BLaER1 treated with 17β-estradiol and CSF1 and Interleukin-3, amounts not matched to agents 10 nM and 100 nM (cell line): ENCODE measurements around the gene IFITM5.

Source experiments
- H3K27ac ChIP-seq, 11 experiments: shearing (Covaris generic); formaldehyde crosslinking; 2 replicates each; pipeline ENCODE4 v1.8.1; 2022
- H3K27me3 ChIP-seq, 11 experiments: shearing (Covaris generic); formaldehyde crosslinking; 2 replicates each; pipeline ENCODE4 v1.8.1; 2022
- H3K36me3 ChIP-seq, 11 experiments: shearing (Covaris generic); formaldehyde crosslinking; 2 replicates each; pipeline ENCODE4 v1.8.1; 2022
- H3K4me1 ChIP-seq, 10 experiments: shearing (Covaris generic); formaldehyde crosslinking; 2 replicates each; pipeline ENCODE4 v1.8.1; 2022
- H3K4me2 ChIP-seq, 11 experiments: shearing (Covaris generic); formaldehyde crosslinking; 2 replicates each; pipeline ENCODE4 v1.8.1; 2022
- H3K4me3 ChIP-seq, 10 experiments: shearing (Covaris generic); formaldehyde crosslinking; 2 replicates each; pipeline ENCODE4 v1.8.1; 2022
- H3K9ac ChIP-seq, 11 experiments: shearing (Covaris generic); formaldehyde crosslinking; 2 replicates each; pipeline ENCODE4 v1.8.1; 2022
- H3K9me3 ChIP-seq, 11 experiments: shearing (Covaris generic); formaldehyde crosslinking; replicated peaks in 1 of 11; 2 replicates each; pipeline ENCODE4 v1.8.1; 2022
- H4K20me1 ChIP-seq, 11 experiments: shearing (Covaris generic); formaldehyde crosslinking; 2 replicates each; pipeline ENCODE4 v1.8.1; 2022
- Cebpa-rat ChIP-seq, 11 experiments: shearing (Covaris generic); IDR thresholded peaks; 2 replicates each; pipeline ENCODE4 v1.8.1; 2022

Gene IFITM5

DNA sequence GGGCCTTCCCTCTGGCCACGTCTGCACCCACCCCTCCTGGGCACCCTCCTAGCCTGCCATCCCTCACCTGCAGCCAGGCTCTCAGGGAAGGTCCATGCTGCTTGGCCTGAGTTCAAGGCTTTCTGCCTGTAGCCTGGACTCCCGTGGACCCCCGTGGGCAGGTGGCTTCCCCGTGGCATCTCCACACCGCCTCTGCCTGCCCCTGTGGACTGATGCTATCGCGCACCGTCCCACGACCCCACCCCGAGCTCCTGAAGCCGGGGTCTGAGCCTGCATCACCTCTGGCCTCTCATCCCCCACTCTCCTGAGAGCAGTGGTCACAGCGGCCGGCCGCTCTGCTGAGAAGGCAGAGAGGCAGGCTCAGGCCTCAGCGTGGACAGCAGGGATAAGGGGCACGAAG, 4.5 kb downstream of the IFITM5 start:
- H3K9me3 ChIP-seq, result no peaks in the 10 kb centered on the region
- peaks cover 0 to 2% (median 0%) of the 10 kb centered on the region in 11 experiments; a peak in 3 of 22 replicates for H3K27me3 ChIP-seq
- H3K4me1 ChIP-seq, result peaks cover 44 to 73% (median 52%) of the 10 kb centered on the region in 10 experiments
- peaks cover 0 to 44% (median 0%) of the 10 kb centered on the region in 11 experiments; a peak in 7 of 22 replicates for H4K20me1 ChIP-seq
- H3K4me2 ChIP-seq, result no peak overlapping the region
- no peak overlapping the region for H3K4me3 ChIP-seq
- no peak for TF ChIP-seq Cebpa-rat (IDR thresholded peaks at IDR 0.05)
- no peak overlapping the region for H3K27ac ChIP-seq
- peaks cover 11 to 48% (median 33%) of the 10 kb centered on the region in 11 experiments; a peak in 19 of 22 replicates for H3K36me3 ChIP-seq
- no peak overlapping the region for H3K9ac ChIP-seq

DNA sequence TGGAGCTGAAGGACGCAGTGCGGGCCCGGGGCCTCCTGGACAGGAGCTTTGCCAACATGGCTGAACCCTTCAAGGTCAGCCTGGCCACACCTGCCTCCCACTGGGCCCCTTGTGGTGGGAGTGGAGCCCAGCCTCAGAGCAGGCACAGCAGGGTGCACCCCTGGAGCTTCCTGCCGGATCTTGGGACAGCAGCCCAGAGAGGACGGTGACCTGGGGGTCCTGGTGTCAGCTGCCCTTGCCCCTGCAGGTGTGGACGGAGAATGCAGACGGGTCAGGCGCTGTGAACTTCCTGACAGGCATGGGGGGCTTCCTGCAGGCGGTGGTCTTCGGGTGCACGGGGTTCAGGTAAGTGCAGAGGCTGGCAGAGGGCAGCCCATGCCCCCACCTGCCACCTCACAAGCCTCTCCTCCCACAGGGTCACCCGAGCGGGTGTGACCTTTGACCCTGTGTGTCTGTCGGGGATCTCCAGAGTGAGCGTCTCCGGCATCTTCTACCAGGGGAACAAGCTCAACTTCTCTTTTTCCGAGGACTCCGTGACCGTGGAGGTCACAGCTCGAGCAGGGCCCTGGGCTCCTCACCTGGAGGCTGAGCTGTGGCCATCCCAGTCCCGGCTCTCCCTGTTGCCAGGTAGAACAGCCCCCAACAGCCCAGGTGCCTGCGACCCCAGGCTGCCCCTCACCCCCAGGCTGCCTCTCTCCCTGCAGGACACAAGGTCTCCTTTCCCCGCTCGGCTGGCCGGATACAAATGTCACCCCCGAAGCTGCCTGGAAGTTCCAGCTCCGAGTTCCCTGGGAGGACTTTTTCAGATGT, 5.3 kb downstream of the IFITM5 start:
- H4K20me1 ChIP-seq, result peaks cover 0 to 44% (median 0%) of the 10 kb centered on the region in 11 experiments; a peak in 7 of 22 replicates
- peaks cover 47 to 71% (median 51%) of the 10 kb centered on the region in 10 experiments for H3K4me1 ChIP-seq
- no peak overlapping the region for H3K27ac ChIP-seq
- no peak overlapping the region for H3K9ac ChIP-seq
- no peaks in the 10 kb centered on the region; a peak in 1 of 22 replicates for H3K27me3 ChIP-seq
- H3K9me3 ChIP-seq, result no peaks in the 10 kb centered on the region
- H3K4me3 ChIP-seq, result no peak overlapping the region
- no peak overlapping the region for H3K4me2 ChIP-seq
- peaks cover 11 to 48% (median 33%) of the 10 kb centered on the region in 11 experiments; a peak in 19 of 22 replicates for H3K36me3 ChIP-seq
- TF ChIP-seq Cebpa-rat (IDR thresholded peaks at IDR 0.05), result no peak

DNA sequence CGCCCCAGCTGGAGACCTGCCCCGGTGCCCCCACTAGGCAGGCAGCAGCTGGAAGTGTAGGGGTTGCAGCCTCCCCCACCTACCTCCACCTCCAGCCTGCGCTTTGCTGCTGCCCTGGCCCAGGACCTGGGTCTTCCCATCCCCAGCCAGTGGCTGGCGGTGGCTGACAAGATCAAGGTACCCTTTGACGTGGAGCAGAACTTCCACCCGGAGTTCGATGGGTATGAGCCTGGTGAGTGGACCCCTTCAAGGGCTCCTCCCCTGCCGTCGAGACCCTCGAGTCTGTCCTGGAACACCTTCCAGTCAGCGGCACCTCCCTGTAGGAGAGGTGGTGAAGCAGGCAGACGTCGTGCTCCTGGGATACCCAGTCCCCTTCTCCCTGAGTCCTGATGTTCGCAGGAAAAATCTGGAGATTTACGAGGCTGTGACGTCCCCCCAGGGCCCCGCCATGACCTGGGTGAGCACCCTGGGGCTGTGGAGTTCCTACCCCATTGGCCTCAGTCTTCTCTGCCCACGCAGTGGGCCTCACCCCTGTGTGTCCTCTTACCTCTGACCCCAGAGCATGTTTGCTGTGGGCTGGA, 6.0 kb downstream of the IFITM5 start:
- H3K36me3 ChIP-seq, result peaks cover 11 to 48% (median 33%) of the 10 kb centered on the region in 11 experiments; a peak in 19 of 22 replicates
- H3K4me2 ChIP-seq, result no peak overlapping the region

DNA sequence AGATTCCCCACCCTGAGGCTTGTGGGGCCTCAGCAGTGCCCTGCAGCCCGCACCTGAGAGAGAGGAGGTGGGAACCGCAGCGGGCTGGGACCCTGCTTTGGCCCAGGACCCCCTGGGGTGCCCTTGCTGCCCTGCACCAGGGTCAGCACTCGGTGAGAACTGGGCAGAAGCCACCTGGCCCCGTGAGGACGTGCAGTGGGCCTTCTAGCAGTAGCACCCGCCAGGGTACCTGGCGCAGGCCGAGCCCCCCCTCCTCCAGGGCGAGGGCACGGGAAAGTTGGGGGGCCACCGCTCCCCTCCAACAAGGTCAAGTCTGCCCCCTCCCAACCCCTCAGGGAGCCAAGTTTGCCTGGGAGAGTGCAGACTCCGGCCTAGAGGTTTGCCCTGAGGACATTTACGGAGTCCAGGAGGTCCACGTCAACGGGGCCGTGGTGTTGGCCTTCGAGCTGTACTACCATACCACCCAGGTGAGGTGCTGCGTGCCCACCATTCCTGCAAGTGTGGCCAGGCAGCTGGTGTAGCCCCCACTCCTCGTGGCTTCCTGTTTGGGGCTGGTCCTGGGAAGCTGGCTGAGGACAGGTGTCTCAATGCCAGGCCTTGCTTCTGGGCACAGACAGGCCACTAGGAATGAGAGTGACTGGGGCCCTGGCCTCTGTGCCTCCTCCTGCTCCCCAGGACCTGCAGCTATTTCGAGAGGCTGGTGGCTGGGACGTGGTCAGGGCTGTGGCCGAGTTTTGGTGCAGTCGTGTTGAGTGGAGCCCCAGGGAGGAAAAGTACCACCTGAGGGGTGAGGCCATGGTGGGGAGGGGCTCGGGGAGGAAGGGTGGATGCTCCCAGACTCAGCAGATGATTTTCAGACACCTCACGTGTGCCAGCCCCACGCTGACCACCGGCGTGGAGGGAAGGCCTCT, 6.9 kb downstream of the IFITM5 start:
- no peak overlapping the region for H3K4me3 ChIP-seq
- no peaks in the 10 kb centered on the region for H3K9me3 ChIP-seq
- 0 out of 22 replicates have a peak overlapping the region, but pooled peaks of 2 of the 11 experiments have one; percentile 3 to 8 for H3K4me2 ChIP-seq
- H4K20me1 ChIP-seq, result peaks cover 0 to 50% (median 7%) of the 10 kb centered on the region in 11 experiments; a peak in 9 of 22 replicates
- TF ChIP-seq Cebpa-rat (IDR thresholded peaks at IDR 0.05), result no peak
- H3K9ac ChIP-seq, result no peak overlapping the region
- peaks cover 11 to 48% (median 33%) of the 10 kb centered on the region in 11 experiments; a peak in 19 of 22 replicates for H3K36me3 ChIP-seq
- H3K4me1 ChIP-seq, result peaks cover 39 to 66% (median 46%) of the 10 kb centered on the region in 10 experiments
- H3K27me3 ChIP-seq, result peaks cover 11 to 14% (median 13%) of the 10 kb centered on the region in 11 experiments
- H3K27ac ChIP-seq, result no peak overlapping the region

More for the DNA sequence above, 6.0 kb downstream of the IFITM5 start:
- no peak overlapping the region for H3K9ac ChIP-seq
- H3K27ac ChIP-seq, result no peak overlapping the region
- H3K4me1 ChIP-seq, result peaks cover 41 to 66% (median 47%) of the 10 kb centered on the region in 10 experiments
- no peak overlapping the region for H3K4me3 ChIP-seq
- H3K9me3 ChIP-seq, result no peaks in the 10 kb centered on the region
- peaks cover 2 to 5% (median 4%) of the 10 kb centered on the region in 11 experiments for H3K27me3 ChIP-seq
- no peak for TF ChIP-seq Cebpa-rat (IDR thresholded peaks at IDR 0.05)
- H4K20me1 ChIP-seq, result peaks cover 0 to 44% (median 0%) of the 10 kb centered on the region in 11 experiments; a peak in 7 of 22 replicates

- Histone ChIP-seq H3K4me3 (no peak overlapping the region; a peak in 1 of 20 replicates), H3K27me3 (peaks cover 20 to 23% (median 23%) of the 10 kb centered on the region in 11 experiments), H3K9ac (peak overlapping the region in 6 of 11 experiments; percentile 68 to 88 (median 80); a peak in 8 of 22 replicates), H4K20me1 (peaks cover 0 to 50% (median 7%) of the 10 kb centered on the region in 11 experiments; a peak in 8 of 22 replicates), H3K4me2 (peak overlapping the region; percentile 91 to 100 (median 98); a peak in 20 of 22 replicates), H3K9me3 (no peaks in the 10 kb centered on the region), H3K36me3 (peaks cover 11 to 48% (median 33%) of the 10 kb centered on the region in 11 experiments; a peak in 19 of 22 replicates), H3K4me1 (peaks cover 33 to 63% (median 44%) of the 10 kb centered on the region in 10 experiments), H3K27ac (peak overlapping the region in 1 of 11 experiments; percentile 72; a peak in 2 of 22 replicates)
- TF ChIP-seq Cebpa-rat (IDR thresholded peaks at IDR 0.05), result no peak
These were observed 7.8 kb downstream of the IFITM5 start for GRCh38 chr11:291281-292210.

- Histone ChIP-seq H3K36me3 (peaks cover 11 to 48% (median 33%) of the 10 kb centered on the region in 11 experiments; a peak in 19 of 22 replicates), H3K9ac (peak overlapping the region; percentile 63 to 88 (median 74); a peak in 20 of 22 replicates)
These were observed 8.6 kb downstream of the IFITM5 start for GRCh38 chr11:290621-291231.

More at GRCh38 chr11:290621-291231, 8.6 kb downstream of the IFITM5 start:
- Histone ChIP-seq H3K4me1 (peaks cover 31 to 55% (median 40%) of the 10 kb centered on the region in 10 experiments), H3K9me3 (no peaks in the 10 kb centered on the region), H3K27me3 (peaks cover 28 to 31% (median 31%) of the 10 kb centered on the region in 11 experiments), H3K4me3 (peak overlapping the region; percentile 42 to 74 (median 60); a peak in 16 of 20 replicates), H3K27ac (peak overlapping the region in 8 of 11 experiments; percentile 11 to 74 (median 65); a peak in 16 of 22 replicates), H3K4me2 (peak overlapping the region; percentile 91 to 100 (median 98)), H4K20me1 (peaks cover 0 to 41% (median 6%) of the 10 kb centered on the region in 11 experiments; a peak in 9 of 22 replicates)
- TF ChIP-seq Cebpa-rat (IDR thresholded peaks at IDR 0.05), result no peak
